NCI-H345 (cell line): ENCODE results near the gene MALAT1.
"Not testable (repeated sequence)": the region's sequence is repeated elsewhere in the genome, so short reads cannot be mapped to it uniquely, and the experiment has no call there.

Experiments
- DNase-seq: peaks from one replicate; lab custom pipeline; 2025; lab: John Stamatoyannopoulos, UW

The MALAT1 gene

GRCh38 chr11:65498727-65498976 is 193 bp upstream of the MALAT1 start:
- DNase-seq = no peak

- no peak for DNase-seq
These were observed 1.0 kb downstream of the MALAT1 start for GRCh38 chr11:65499713-65500386.

- DNase-seq = no peak
These were observed 1.7 kb downstream of the MALAT1 start for GRCh38 chr11:65500387-65501185.

GRCh38 chr11:65501186-65501471 is 2.3 kb downstream of the MALAT1 start:
- no peak for DNase-seq

GRCh38 chr11:65501472-65502273 is 2.8 kb downstream of the MALAT1 start:
- no peak for DNase-seq

- DNase-seq = no peak
These were observed 3.4 kb downstream of the MALAT1 start for GRCh38 chr11:65502274-65502554.

- no peak for DNase-seq
These were observed 3.9 kb downstream of the MALAT1 start for GRCh38 chr11:65502555-65503367.

- no peak for DNase-seq
These were observed 4.6 kb downstream of the MALAT1 start for GRCh38 chr11:65503368-65503948.

GRCh38 chr11:65503949-65504673 is 5.3 kb downstream of the MALAT1 start:
- DNase-seq = no peak

GRCh38 chr11:65504674-65505465 is 6.0 kb downstream of the MALAT1 start:
- DNase-seq = no peak

GRCh38 chr11:65505466-65506289 is 6.8 kb downstream of the MALAT1 start:
- no peak for DNase-seq

- DNase-seq = no peak
These were observed 7.5 kb downstream of the MALAT1 start for GRCh38 chr11:65506290-65506771.

- DNase-seq = no peak
These were observed 8.1 kb downstream of the MALAT1 start for GRCh38 chr11:65506772-65507505.

GRCh38 chr11:65512311-65512710 is 13.5 kb downstream of the MALAT1 start:
- not testable (repeated sequence) for DNase-seq

- no peak for DNase-seq
These were observed 17.5 kb downstream of the MALAT1 start for GRCh38 chr11:65516135-65516968.

GRCh38 chr11:65518941-65519549 is 20.2 kb downstream of the MALAT1 start:
- DNase-seq = not testable (repeated sequence)

- DNase-seq = not testable (repeated sequence)
These were observed 23.1 kb downstream of the MALAT1 start for GRCh38 chr11:65521777-65522521.
